HTR-8/SVneo (cell line): ENCODE results near the gene LELP1.
"Not testable (repeated sequence)": the region's sequence is repeated elsewhere in the genome, so short reads cannot be mapped to it uniquely, and the experiment has no call there.

Source experiments
- DNase-seq: peaks from one replicate; pipeline ENCODE4 v3.0.0; 2011; ENCODE audit warnings: low spot score, mixed read lengths; ENCODE audit not compliant: insufficient read length
- FAIRE-seq: peaks from 2 replicates; lab custom pipeline; 2011; peaks lifted over from hg19 to GRCh38; lab: Jason Lieb, UNC

Gene LELP1

GRCh38 chr1:153203130-153203529 lies at the start of gene LELP1:
Gene LELP1, plus strand, starts transcription at chr1:153203430. Its CDS starts 1,278 bp downstream, at chr1:153204708.
- DNase-seq (no peak), FAIRE-seq (no peak)

- FAIRE-seq (no peak), DNase-seq (no peak)
Observed at GRCh38 chr1:153155541-153155940, 47.7 kb upstream of the LELP1 start.

- FAIRE-seq (no peak), DNase-seq (no peak)
Observed at GRCh38 chr1:153168686-153169085, 34.5 kb upstream of the LELP1 start.

- DNase-seq (no peak), FAIRE-seq (no peak)
Observed at GRCh38 chr1:153174624-153175023, 28.6 kb upstream of the LELP1 start.

- DNase-seq (no peak), FAIRE-seq (no peak)
Observed at GRCh38 chr1:153178922-153179321, 24.3 kb upstream of the LELP1 start.

- FAIRE-seq, result no peak
- DNase-seq, result no peak
Observed at GRCh38 chr1:153180556-153180955, 22.7 kb upstream of the LELP1 start.

- not testable (repeated sequence) for FAIRE-seq, DNase-seq
Observed at GRCh38 chr1:153188301-153188700, 14.9 kb upstream of the LELP1 start.

- no peak for DNase-seq
Observed at GRCh38 chr1:153190373-153190772, 12.9 kb upstream of the LELP1 start.

GRCh38 chr1:153192697-153193096 lies 10.5 kb upstream of the LELP1 start:
- no peak for DNase-seq
- FAIRE-seq, result no peak

More at GRCh38 chr1:153190373-153190772, 12.9 kb upstream of the LELP1 start:
- FAIRE-seq, result no peak

- FAIRE-seq (no peak), DNase-seq (no peak)
Observed at GRCh38 chr1:153194331-153195050, 8.7 kb upstream of the LELP1 start.

GRCh38 chr1:153195216-153195615 lies 8.0 kb upstream of the LELP1 start:
- DNase-seq (no peak), FAIRE-seq (no peak)

GRCh38 chr1:153202006-153202405 lies 1.2 kb upstream of the LELP1 start:
- FAIRE-seq, result no peak

GRCh38 chr1:153206631-153207030 lies 3.4 kb downstream of the LELP1 start:
- FAIRE-seq, result no peak

More at GRCh38 chr1:153202006-153202405, 1.2 kb upstream of the LELP1 start:
- no peak for DNase-seq

GRCh38 chr1:153210206-153210605 lies 7.0 kb downstream of the LELP1 start:
- DNase-seq (no peak), FAIRE-seq (no peak)

More at GRCh38 chr1:153206631-153207030, 3.4 kb downstream of the LELP1 start:
- DNase-seq, result no peak

- FAIRE-seq (no peak), DNase-seq (no peak)
Observed at GRCh38 chr1:153212201-153212600, 9.0 kb downstream of the LELP1 start.

- FAIRE-seq (no peak), DNase-seq (no peak)
Observed at GRCh38 chr1:153213519-153213918, 10.3 kb downstream of the LELP1 start.

- FAIRE-seq (no peak), DNase-seq (no peak)
Observed at GRCh38 chr1:153217212-153217611, 14.0 kb downstream of the LELP1 start, which contains the start of gene PRR9. Gene PRR9, plus strand, starts transcription at chr1:153217584. Its CDS starts 561 bp downstream, at chr1:153218145.

GRCh38 chr1:153217744-153218416 lies 14.7 kb downstream of the LELP1 start:
- DNase-seq (no peak), FAIRE-seq (no peak)

GRCh38 chr1:153220606-153221303 lies 17.5 kb downstream of the LELP1 start:
- FAIRE-seq (no peak), DNase-seq (no peak)

GRCh38 chr1:153223040-153223891 lies 20.0 kb downstream of the LELP1 start:
- peak; percentile 91 for FAIRE-seq
- DNase-seq, result not testable (repeated sequence)
